GM12892 (cell line): Measurements from ENCODE around the gene TRIM8.

Experiments
- DNase-seq: peaks from one replicate; pipeline ENCODE4 v3.0.0; 2011; ENCODE audit not compliant: insufficient read length
- FAIRE-seq: peaks from 2 replicates; lab custom pipeline; 2011; peaks lifted over from hg19 to GRCh38; lab: Jason Lieb, UNC
- POLR2A ChIP-seq: IDR thresholded peaks from 2 replicates; pipeline ENCODE4 v1.6.1; 2011; ENCODE audit warnings: low read depth, low read length, control low read depth
- POLR2AphosphoS5 ChIP-seq: IDR thresholded peaks from 2 replicates; pipeline ENCODE4 v1.6.1; 2011; ENCODE audit warnings: low read depth, low read length, control low read depth
- TAF1 ChIP-seq: IDR thresholded peaks from 2 replicates; pipeline ENCODE4 v1.6.1; 2011; ENCODE audit warnings: low read depth, mild to moderate bottlenecking, control low read depth, low read length, borderline replicate concordance

TRIM8 gene

DNA sequence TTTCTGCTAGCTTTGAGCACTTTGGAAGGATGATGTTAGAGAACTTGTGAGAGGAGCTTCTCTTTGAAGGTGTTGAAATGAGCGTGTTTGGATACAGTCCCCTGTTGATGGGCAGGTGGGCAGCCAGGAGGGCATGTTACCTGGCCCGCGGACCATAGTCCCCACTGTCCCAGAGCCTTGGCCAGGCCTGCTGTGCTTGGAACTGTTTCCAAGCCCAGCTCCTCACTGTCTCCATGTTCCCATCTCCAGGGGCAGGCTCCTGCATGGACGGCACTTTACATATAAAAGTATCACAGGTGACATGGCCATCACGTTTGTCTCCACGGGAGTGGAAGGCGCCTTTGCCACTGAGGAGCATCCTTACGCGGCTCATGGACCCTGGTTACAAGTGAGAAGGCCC lies 27.2 kb upstream of the TRIM8 start:
- DNase-seq (no peak), FAIRE-seq (no peak)
- TF ChIP-seq TAF1 (no peak), POLR2A (no peak), POLR2AphosphoS5 (no peak)

- TF ChIP-seq POLR2AphosphoS5, result no peak
- no peak for TF ChIP-seq POLR2A
- TF ChIP-seq TAF1, result no peak
- DNase-seq (no peak), FAIRE-seq (no peak)
These were observed 26.5 kb upstream of the TRIM8 start for GRCh38 chr10:102617816-102618215.

- no peak for FAIRE-seq
- no peak for DNase-seq
- TF ChIP-seq POLR2AphosphoS5 (no peak), TAF1 (no peak), POLR2A (no peak)
These were observed 24.8 kb upstream of the TRIM8 start for GRCh38 chr10:102619281-102619981.

GRCh38 chr10:102620138-102620590 lies 24.1 kb upstream of the TRIM8 start:
- FAIRE-seq, result no peak
- no peak for TF ChIP-seq POLR2AphosphoS5
- TF ChIP-seq TAF1, result no peak
- no peak for TF ChIP-seq POLR2A
- DNase-seq, result no peak

- DNase-seq (no peak), FAIRE-seq (no peak)
- TF ChIP-seq POLR2AphosphoS5, result no peak
- no peak for TF ChIP-seq TAF1
- TF ChIP-seq POLR2A, result no peak
These were observed 23.5 kb upstream of the TRIM8 start for GRCh38 chr10:102620591-102621442.

DNA sequence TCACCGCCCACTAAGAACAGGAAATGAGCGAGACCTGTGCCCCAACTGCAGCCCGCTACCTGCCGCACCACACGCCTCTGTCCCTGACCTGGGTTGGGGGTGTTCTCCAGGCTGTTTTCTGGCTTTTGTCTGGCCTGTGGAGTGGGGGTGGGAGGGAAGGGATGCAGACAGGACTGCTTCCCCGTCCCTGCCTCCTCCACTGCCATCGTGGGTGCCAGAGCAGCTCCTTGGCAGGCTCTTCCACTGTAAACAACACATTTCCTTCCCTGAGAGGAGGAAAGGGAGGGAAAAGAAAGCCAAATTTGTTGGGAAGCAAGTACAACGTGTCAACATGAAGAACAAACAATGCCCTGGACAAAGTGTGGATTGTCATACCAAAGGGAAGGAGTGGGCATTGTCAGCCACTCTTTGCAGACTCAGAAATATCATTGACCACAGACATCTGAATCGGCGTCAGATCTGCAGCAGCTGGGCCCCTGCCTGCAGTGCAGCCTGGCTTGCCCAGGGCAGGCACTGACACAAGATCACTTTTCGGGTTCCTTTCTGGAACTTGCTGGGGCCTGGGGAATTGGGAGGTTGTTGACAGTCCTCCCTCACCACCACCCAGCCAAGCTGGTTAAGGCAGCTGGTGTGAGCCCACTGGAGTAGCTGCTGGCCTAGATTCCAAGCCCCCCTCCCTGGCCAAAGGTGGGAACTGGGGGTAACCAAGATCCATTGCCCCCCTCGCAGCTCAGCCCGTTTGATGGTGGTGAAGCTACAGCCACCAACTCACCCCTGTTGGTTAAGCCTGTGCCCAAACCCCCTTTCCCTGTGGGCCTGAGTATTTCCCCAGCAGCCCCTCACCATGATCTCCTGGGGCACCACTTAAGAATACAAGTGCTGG lies 22.6 kb upstream of the TRIM8 start:
- FAIRE-seq (no peak), DNase-seq (no peak)
- TF ChIP-seq TAF1 (no peak), POLR2A (no peak), POLR2AphosphoS5 (no peak)

DNA sequence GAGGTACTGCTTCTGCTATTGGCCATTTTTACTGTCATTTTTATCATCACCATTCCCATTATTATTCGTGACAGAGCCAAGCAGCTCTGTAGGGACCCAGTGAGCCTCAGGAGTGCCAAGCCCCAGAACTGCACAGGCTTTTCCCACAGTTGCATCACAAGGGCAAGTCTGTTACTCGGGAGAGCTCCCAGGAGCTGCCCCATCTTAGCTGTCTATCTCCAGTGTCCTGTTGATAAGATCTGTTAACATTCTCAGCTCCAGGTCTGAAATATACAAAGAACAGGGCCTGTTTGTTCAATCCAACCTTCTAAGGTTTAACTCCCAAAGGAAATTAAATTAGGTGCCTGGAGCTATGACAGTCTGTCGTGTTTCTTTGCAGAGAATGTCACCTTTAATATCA lies 20.2 kb upstream of the TRIM8 start:
- no peak for FAIRE-seq
- no peak for TF ChIP-seq POLR2A
- no peak for TF ChIP-seq TAF1
- no peak for DNase-seq

- no peak for TF ChIP-seq POLR2AphosphoS5
- no peak for TF ChIP-seq POLR2A
- TF ChIP-seq TAF1, result no peak
- DNase-seq (no peak), FAIRE-seq (no peak)
These were observed 19.3 kb upstream of the TRIM8 start for GRCh38 chr10:102624751-102625645.

DNA sequence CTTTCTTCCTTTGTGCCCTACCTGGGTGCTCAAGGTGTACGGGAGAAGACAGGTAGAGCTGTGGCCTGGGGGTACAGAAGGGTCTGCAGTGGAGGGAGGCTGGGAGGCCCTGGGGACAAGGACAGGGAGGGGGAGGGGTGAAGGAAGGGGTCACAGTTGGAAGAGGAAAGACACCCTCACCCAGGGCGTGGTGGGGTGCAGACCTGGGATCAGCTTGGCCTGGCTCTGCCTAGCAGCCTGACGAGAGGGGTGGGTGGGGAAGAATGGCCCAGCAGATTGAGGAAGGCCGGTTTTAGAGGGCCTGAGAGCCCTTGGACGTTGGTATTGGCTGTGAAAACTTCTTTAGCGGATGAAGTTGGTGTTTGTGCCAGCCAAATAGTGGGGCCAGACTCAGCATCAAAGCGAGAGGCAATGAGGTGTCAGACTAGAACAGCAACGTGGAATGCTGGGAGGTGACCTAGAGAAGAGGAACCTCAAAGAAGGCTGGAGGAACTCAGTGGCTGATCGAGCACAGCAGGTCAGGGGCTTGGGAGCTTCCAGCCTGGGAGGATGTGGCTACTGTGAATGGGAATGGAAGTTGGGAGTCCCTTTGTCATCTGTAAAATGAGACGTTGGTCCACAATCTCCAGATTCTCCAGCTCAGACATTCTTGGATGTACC lies 18.1 kb upstream of the TRIM8 start:
- DNase-seq (no peak), FAIRE-seq (no peak)
- TF ChIP-seq POLR2A, result no peak
- TF ChIP-seq TAF1, result no peak
- no peak for TF ChIP-seq POLR2AphosphoS5

- FAIRE-seq, result no peak
- no peak for TF ChIP-seq POLR2AphosphoS5
- no peak for TF ChIP-seq TAF1
- TF ChIP-seq POLR2A, result no peak
- no peak for DNase-seq
These were observed 17.0 kb upstream of the TRIM8 start for GRCh38 chr10:102627291-102627735.
